ENCODE results near the gene SCYGR1. TPM values are rescaled to one million over a fixed set of nuclear protein-coding genes. Genes with fewer than 3 reads are reported as not detected.
A peak's percentile ranks its signal among the peaks of the same experiment; 100 is the strongest.

SCYGR1 gene
- total RNA-seq, 1 experiment from 2014 or later, result not detected

DNA sequence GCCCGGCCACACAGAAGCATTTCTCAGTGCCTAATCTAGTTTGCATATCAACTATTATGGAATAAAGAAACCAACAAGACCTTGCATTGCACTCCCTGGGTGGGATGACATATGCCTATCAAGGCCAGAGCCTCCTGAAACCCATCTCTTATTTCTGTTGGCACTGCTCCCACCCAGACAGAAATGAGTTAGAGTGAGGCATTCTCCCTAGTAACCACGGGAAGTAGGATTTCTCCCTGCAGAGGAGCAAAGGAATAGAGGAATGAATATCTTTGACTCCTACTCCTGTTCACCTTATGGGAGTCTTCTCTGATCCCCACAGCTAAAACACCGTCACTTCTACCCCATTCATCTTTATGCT is 24.2 kb upstream of the SCYGR1 start:
- Histone ChIP-seq H3K9me3 (replicated peaks) (no peaks in the 10 kb centered on the region), H3K4me3 (no peak overlapping the region), H3K27ac (no peak overlapping the region), H3K4me1 (replicated peaks) (peaks cover 24% of the 10 kb centered on the region), H3K27me3 (replicated peaks) (no peaks in the 10 kb centered on the region), H3K36me3 (no peaks in the 10 kb centered on the region)
- DNase-seq (ENCODE audit: low read depth in 1 of 2, low spot score in 2 of 2), result peak in 1 of 2 experiments; percentile 16

DNA sequence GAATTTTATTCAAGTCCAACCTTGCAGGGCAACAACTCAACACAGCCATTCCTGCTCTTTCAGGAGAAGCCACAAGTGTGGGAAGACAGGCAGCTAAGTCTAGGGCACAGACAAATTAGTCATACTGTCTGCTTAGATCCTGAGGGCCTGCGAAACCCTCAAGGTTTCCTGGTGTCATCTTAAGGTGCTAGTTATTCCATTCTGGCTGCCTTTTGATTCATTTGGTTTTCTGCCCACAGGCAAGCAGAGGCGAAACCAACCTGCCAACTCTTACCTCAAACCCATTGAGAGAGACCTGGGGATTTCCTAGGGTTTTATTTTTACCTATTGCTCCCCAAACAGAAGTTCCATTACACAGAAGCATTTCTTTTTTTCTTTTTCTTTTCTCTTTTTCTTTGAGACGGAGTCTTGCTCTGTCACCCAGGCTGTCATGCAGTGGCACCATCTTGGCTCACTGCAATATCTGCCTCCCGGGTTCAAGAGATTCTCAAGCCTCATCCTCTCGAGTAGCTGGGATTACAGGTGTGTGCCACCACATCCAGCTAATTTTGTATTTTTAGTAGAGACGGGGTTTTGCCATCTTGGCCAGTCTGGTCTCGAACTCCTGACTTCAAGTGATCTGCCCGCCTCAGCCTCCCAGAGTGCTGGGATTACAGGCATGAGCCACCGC is 23.7 kb upstream of the SCYGR1 start:
- no peak overlapping the region for H3K27ac ChIP-seq
- no peaks in the 10 kb centered on the region for H3K9me3 ChIP-seq (replicated peaks)
- peaks cover 29% of the 10 kb centered on the region for H3K4me1 ChIP-seq (replicated peaks)
- H3K4me3 ChIP-seq, result no peak overlapping the region
- DNase-seq (ENCODE audit: low read depth in 1 of 2, low spot score in 2 of 2), result no peak
- no peaks in the 10 kb centered on the region for H3K27me3 ChIP-seq (replicated peaks)
- no peaks in the 10 kb centered on the region for H3K36me3 ChIP-seq

DNA sequence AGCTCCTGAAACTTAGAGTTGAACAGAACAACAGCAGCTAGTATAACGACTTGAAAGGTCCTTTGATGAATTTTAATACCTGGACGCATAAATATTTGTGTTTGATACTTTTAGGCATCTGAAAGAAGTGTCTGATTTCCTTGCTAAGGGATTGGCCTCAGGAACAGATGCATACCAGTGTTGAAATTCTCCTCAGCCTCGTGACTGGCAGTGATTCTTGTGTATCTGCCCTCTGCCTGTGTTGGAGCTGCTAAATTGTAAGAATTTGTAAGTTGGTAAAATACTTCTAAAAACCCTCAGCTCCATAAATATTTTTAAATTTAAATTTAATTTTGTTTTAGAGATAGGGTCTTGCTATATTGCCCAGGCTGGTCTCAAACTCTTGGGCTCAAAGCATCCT is 22.4 kb upstream of the SCYGR1 start:
- Histone ChIP-seq H3K9me3 (replicated peaks) (no peaks in the 10 kb centered on the region), H3K27ac (no peak overlapping the region), H3K4me3 (no peak overlapping the region), H3K27me3 (replicated peaks) (no peaks in the 10 kb centered on the region), H3K4me1 (replicated peaks) (peaks cover 26% of the 10 kb centered on the region), H3K36me3 (no peaks in the 10 kb centered on the region)
- DNase-seq (ENCODE audit: low read depth in 1 of 2, low spot score in 2 of 2), result no peak

DNA sequence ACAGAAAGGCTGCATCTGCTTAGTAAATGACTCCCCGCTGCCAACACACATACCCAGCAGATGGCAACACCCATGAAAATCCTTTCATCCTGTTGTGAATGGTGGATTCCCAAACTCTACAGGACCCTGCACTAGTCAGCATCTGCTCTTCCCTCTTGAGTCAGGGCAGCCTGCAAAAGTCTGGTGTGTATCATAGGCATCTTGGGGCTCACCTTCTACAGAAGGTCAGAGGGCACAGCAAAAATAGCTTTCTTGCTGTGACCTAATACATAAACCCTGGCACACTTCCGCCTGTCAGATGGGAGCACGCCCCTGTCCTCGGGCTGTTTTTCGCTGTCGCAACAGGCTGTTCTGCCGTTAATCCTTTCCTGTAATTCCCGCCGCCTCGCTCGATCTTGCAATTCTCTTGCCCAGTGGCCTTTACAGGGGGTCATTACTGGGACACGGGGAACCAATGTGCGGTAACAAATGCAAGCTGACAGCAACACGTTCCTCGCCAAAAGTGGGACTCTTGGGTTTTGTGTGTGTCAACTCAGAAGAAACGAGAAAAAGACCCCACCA is 19.9 kb upstream of the SCYGR1 start:
- no peaks in the 10 kb centered on the region for H3K9me3 ChIP-seq (replicated peaks)
- no peak for DNase-seq (ENCODE audit: low read depth in 1 of 2, low spot score in 2 of 2)
- no peaks in the 10 kb centered on the region for H3K27me3 ChIP-seq (replicated peaks)
- no peaks in the 10 kb centered on the region for H3K36me3 ChIP-seq
- no peak overlapping the region for H3K27ac ChIP-seq
- H3K4me3 ChIP-seq, result no peak overlapping the region
- peaks cover 18% of the 10 kb centered on the region for H3K4me1 ChIP-seq (replicated peaks)

DNA sequence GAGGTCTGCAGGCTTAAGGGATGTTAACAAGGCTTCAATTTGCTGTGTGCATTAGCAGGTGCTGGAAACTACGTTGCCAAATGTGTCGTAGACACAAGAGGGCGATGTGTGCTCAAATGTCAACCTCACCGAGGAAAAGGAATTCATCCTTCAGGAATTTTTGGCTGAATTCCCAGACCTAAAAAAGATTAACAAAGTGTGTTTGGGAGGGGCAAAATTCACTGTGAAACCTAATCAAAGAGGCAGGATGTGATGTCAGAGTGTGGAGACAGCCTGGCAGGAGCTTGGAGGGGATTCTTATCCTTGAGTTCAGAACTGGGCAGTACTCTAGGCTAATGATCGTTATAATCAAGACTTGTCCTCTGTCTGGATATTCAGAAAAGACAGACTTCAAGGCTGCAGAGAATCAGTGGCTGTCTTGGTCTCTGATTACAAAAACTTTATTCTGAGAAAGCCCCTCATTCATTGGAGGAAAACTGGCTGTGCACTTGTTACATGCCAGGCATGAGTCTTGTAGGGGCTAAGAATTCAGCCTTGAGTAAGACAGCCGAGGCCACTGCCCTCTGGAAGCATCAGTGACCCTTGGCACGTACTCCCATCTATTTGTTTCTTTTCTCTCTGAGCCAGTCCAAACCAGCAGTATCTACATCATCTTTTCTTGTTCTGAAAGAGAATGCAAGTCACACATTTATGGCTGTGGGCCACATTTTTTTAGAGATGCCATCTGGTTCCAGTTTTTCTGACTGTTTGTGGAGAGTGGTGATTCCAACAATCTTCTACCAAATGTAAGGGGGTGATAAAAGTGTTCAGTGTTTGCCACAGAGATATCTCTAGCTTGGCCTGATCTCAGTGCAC is 18.7 kb upstream of the SCYGR1 start:
- H3K36me3 ChIP-seq, result no peaks in the 10 kb centered on the region
- no peaks in the 10 kb centered on the region for H3K27me3 ChIP-seq (replicated peaks)
- H3K4me3 ChIP-seq, result no peak overlapping the region
- peaks cover 12% of the 10 kb centered on the region for H3K4me1 ChIP-seq (replicated peaks)
- H3K27ac ChIP-seq, result peak overlapping the region; percentile 93
- peak; percentile 79 to 96 for DNase-seq (ENCODE audit: low read depth in 1 of 2, low spot score in 2 of 2)
- H3K9me3 ChIP-seq (replicated peaks), result no peaks in the 10 kb centered on the region

DNA sequence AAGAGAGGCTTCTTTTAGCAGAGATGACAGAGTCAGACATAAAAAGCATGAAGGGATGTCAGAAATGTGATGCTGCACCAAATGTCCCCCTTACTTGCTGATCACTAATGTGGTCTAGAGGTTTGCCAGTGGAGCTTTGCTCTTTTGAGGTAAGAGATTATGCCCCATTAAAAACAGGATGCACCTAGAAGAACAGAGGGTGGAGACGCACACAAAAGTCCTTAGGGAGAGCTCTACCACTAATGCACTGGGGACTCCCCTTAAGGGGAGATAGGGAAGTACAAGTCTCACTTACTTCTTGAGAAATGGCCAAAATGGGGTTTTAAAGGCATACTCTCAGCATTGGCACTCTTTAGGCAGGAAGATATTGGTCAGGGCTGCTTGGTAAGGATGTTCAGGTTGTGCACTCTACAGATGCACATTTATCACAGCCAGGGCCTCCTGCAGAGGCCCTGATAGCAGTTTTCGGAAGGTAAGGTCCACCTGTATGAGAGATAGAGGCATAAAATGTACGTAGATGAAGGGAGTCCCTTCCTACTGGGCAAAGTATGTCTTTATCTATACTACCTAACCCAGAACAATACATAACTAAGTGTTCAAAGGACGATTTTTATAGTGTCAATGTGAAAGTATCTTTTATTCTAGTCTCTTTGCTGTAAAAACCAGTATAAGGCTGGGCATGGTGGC is 17.0 kb upstream of the SCYGR1 start:
- no peak for DNase-seq (ENCODE audit: low read depth in 1 of 2, low spot score in 2 of 2)
- H3K27ac ChIP-seq, result no peak overlapping the region

DNA sequence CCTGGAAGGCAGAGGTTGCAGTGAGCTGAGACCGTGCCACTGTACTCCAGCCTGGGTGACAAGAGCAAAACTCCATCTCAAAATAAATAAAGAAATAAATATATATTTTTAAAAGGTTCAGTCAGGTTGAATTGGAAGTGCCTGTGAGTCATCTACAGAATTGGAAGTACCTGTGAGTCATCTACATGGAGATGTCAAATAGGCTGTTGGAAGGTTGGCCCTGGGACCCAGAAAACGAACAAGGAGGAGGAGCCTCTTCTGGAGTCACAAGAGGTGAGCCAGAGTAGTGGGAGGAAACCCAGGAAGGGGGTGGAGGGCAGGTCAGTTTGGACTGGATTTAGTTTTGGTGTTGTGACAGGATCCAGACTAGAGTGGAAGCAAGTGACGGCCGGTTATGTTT is 15.2 kb upstream of the SCYGR1 start:
- Histone ChIP-seq H3K27me3 (replicated peaks) (no peaks in the 10 kb centered on the region), H3K4me3 (no peak overlapping the region), H3K36me3 (no peaks in the 10 kb centered on the region), H3K27ac (no peak overlapping the region), H3K4me1 (replicated peaks) (peaks cover 12% of the 10 kb centered on the region), H3K9me3 (replicated peaks) (no peaks in the 10 kb centered on the region)
- no peak for DNase-seq (ENCODE audit: low read depth in 1 of 2, low spot score in 2 of 2)

More for the DNA sequence above, 17.0 kb upstream of the SCYGR1 start:
- no peak overlapping the region for H3K4me3 ChIP-seq
- no peaks in the 10 kb centered on the region for H3K27me3 ChIP-seq (replicated peaks)
- peaks cover 12% of the 10 kb centered on the region for H3K4me1 ChIP-seq (replicated peaks)
- no peaks in the 10 kb centered on the region for H3K9me3 ChIP-seq (replicated peaks)
- no peaks in the 10 kb centered on the region for H3K36me3 ChIP-seq

DNA sequence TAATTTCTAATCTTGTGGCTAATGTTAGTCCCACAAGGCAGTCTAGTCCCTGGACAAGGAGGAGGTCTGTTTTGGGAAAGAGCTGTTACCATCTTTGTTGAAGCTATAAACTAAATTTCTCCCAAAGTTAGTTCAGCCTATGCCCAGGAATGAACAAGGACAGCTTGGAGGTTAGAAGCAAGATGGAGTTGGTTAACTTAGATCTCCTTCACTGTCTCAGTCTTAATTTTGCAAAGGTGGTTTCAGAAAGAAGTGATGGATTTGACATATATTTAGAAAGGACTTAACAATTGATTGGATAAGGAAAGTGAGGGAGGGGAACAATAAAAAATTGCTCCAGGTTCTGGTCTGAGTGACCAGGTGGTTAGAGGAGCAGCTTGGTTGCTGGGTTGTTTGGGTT is 14.6 kb upstream of the SCYGR1 start:
- H3K27me3 ChIP-seq (replicated peaks), result no peaks in the 10 kb centered on the region
- no peak overlapping the region for H3K27ac ChIP-seq
- no peaks in the 10 kb centered on the region for H3K9me3 ChIP-seq (replicated peaks)
- peaks cover 11% of the 10 kb centered on the region for H3K4me1 ChIP-seq (replicated peaks)
- no peaks in the 10 kb centered on the region for H3K36me3 ChIP-seq
- no peak overlapping the region for H3K4me3 ChIP-seq
- DNase-seq (ENCODE audit: low read depth in 1 of 2, low spot score in 2 of 2), result no peak

DNA sequence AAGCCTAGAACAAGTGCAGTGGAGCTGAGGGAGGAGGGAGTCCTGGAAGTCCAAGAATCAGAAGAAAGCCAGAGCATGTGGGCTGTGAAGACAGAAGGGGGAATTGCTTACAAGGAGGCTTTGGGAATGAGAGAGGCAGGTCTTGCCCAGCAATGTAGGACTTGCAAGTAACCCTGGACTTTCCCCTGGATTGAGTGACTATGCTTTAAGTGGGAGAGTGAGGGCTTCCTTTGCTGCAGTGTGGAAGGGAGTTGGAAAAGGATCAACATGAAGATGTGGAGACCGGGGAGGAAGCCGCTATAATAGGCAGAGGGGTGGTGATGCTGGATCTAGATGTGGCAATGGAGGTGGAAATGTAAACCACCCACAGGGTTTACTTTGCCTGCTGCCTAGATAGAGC is 13.8 kb upstream of the SCYGR1 start:
- Histone ChIP-seq H3K36me3 (no peaks in the 10 kb centered on the region), H3K27ac (no peak overlapping the region), H3K9me3 (replicated peaks) (no peaks in the 10 kb centered on the region), H3K4me1 (replicated peaks) (peaks cover 3% of the 10 kb centered on the region), H3K27me3 (replicated peaks) (no peaks in the 10 kb centered on the region), H3K4me3 (no peak overlapping the region)
- DNase-seq (ENCODE audit: low read depth in 1 of 2, low spot score in 2 of 2), result no peak

DNA sequence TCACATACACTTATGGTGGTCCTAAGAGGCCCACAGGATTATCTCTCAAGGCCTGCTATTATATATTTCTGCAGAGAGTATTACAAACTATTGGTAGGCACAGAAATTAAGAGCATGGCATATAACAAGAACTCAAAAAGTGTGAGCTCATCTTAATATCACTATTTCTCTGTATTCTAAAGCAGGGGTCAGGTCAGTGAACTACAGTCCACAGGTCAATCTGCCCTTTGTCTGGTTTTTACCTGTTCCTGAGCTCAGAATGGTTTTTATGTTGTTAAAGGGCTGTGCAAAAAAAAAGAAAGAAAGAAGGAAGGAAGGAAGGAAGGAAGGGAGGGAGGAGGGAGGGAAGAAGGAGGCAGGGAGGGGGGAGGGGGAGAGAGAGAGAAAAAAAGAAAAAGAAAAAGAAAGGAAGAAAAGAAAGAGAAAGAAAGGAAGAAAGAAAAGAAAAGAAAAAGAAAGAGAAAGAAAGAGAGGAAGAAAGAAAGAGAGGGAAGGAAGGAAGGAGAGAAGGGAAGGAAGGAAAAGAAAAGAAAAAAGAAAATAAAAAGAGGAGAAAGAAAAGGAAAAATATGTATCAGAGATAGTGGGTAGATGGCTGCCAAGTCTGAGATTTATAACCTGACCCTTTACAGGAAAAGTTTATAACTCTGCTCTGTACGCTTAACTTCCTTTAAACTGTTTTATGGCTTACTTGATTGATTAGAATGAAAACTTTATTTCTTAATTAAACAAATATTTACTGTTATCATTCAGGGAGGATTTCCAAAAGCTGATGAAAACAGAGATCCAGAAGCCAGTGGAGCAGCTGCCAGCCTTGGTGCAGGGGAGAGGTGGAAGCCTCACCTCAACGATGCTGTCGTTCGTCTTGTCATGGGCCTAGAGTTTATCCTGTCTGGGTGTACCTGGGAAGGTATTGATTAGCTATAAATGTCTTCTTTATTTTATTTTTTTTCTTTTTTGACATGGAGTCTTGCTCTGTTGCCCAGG is 11.2 kb upstream of the SCYGR1 start:
- Histone ChIP-seq H3K27me3 (replicated peaks) (no peaks in the 10 kb centered on the region), H3K36me3 (no peaks in the 10 kb centered on the region), H3K9me3 (replicated peaks) (no peaks in the 10 kb centered on the region), H3K4me3 (no peak overlapping the region), H3K4me1 (replicated peaks) (no peaks in the 10 kb centered on the region), H3K27ac (no peak overlapping the region)
- DNase-seq (ENCODE audit: low read depth in 1 of 2, low spot score in 2 of 2), result no peak

DNA sequence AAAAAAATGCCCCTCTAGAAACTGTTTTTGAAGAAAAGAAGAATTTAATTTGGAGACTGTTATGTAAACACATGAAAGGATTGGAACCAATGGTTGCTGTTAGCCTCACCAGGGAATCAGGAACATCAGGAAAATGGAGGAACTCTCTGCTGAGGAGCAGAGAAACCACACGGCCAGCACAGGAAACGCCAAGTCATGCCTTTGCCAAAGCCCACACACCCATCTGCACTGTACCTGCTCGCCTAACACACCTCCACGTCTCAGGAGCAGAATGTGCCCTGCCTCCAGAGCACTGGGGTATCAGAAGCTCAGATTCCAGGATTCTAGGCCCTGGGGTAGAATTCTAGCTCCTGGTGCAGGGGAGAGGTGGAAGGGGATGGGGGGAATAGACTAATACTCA is 9.8 kb upstream of the SCYGR1 start:
- H3K27ac ChIP-seq, result no peak overlapping the region
- DNase-seq (ENCODE audit: low read depth in 1 of 2, low spot score in 2 of 2), result no peak
- no peaks in the 10 kb centered on the region for H3K9me3 ChIP-seq (replicated peaks)
- no peak overlapping the region for H3K4me3 ChIP-seq
- no peaks in the 10 kb centered on the region for H3K36me3 ChIP-seq
- no peaks in the 10 kb centered on the region for H3K4me1 ChIP-seq (replicated peaks)
- H3K27me3 ChIP-seq (replicated peaks), result no peaks in the 10 kb centered on the region

DNA sequence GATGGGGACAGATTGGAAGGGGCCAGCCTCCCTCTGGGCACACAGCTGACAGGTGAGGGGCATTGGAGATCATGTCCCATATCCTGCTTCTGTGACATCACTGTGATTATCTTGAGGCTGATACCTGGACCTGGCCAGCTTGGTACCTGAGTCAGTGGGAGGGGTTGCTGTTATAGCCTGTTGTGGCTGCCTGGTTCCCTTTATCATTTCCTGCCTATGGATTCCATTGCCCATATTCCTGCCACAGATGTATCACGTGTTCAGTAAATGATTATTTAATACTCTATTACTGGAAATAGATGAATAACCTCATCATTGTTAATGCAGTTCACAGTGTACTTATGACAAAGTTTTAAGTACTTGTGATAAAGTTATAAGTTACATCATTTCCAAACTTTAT is 7.8 kb upstream of the SCYGR1 start:
- no peak for DNase-seq (ENCODE audit: low read depth in 1 of 2, low spot score in 2 of 2)
- Histone ChIP-seq H3K4me1 (replicated peaks) (peaks cover 7% of the 10 kb centered on the region; the same call in 1 of the 2 replicates), H3K9me3 (replicated peaks) (no peaks in the 10 kb centered on the region), H3K27me3 (replicated peaks) (no peaks in the 10 kb centered on the region), H3K4me3 (no peak overlapping the region), H3K27ac (no peak overlapping the region), H3K36me3 (no peaks in the 10 kb centered on the region)

DNA sequence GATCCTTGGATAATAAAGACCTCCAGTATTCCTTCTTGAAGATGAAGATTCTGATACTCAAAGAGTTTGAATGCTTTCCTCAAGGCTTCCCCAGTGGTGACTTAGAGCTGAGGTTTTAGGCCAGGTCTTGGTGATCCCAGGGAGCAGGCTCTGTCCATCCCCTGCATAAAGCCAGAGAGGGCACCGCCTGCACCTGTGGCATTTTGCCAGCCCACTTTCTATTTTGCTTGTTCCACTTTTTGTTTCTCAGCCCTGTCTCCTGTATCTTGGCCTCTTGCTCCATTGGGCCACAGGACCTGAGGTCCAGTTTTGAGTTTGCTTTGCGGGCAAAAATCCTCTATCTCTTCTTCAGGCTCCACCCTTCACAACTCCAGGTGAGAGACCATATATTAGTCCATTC is 6.7 kb upstream of the SCYGR1 start:
- Histone ChIP-seq H3K4me1 (replicated peaks) (peaks cover 7% of the 10 kb centered on the region), H3K9me3 (replicated peaks) (no peaks in the 10 kb centered on the region), H3K27me3 (replicated peaks) (no peaks in the 10 kb centered on the region), H3K36me3 (no peaks in the 10 kb centered on the region), H3K27ac (no peak overlapping the region), H3K4me3 (no peak overlapping the region)
- DNase-seq (ENCODE audit: low read depth in 1 of 2, low spot score in 2 of 2), result no peak
